Measurements from ENCODE around the gene WNT4.

GRCh38 chr1:22089787-22090186, 53.1 kb downstream of the WNT4 start:
- TF ChIP-seq CTCF (IDR thresholded peaks at IDR 0.05) (no peak), POLR2A (IDR thresholded peaks at IDR 0.05) (no peak), POLR2AphosphoS5 (IDR thresholded peaks at IDR 0.05) (no peak)

All from upper lobe of left lung (tissue), 4 donors.